GM13977 (cell line): ENCODE data around the gene DDX4.

Experiments
- DNase-seq: peaks from one replicate; pipeline ENCODE4 v3.0.0; 2012; ENCODE audit warnings: low spot score
- in situ Hi-C: fragments of 300-500 bp; cut with MboI; formaldehyde crosslinking; loops from one replicate; pipeline ENCODE4 v1.12.0; 2022; ENCODE audit warnings: low sequenced_read_pairs, low pct_unique_long_range_greater_than_20kb, mixed read lengths, inconsistent platforms; ENCODE audit not compliant: unreplicated experiment
- TF ChIP-seq, protein P1 (sequence below): IDR thresholded peaks from 2 replicates; pipeline ENCODE4 v1.5.1; 2012; ENCODE audit warnings: mild to moderate bottlenecking, control low read depth; ENCODE audit not compliant: insufficient read depth; ENCODE audit errors: extremely low read depth, missing control alignments

The DDX4 gene

GRCh38 chr5:55699041-55699688, 38.7 kb upstream of the DDX4 start:
- in situ Hi-C loops, result loop anchor here (25.0 kb wide), 1 partner anchor 287 kb away; no protein-coding TSS in a partner anchor
- no peak for DNase-seq
- TF ChIP-seq, protein P1, sequence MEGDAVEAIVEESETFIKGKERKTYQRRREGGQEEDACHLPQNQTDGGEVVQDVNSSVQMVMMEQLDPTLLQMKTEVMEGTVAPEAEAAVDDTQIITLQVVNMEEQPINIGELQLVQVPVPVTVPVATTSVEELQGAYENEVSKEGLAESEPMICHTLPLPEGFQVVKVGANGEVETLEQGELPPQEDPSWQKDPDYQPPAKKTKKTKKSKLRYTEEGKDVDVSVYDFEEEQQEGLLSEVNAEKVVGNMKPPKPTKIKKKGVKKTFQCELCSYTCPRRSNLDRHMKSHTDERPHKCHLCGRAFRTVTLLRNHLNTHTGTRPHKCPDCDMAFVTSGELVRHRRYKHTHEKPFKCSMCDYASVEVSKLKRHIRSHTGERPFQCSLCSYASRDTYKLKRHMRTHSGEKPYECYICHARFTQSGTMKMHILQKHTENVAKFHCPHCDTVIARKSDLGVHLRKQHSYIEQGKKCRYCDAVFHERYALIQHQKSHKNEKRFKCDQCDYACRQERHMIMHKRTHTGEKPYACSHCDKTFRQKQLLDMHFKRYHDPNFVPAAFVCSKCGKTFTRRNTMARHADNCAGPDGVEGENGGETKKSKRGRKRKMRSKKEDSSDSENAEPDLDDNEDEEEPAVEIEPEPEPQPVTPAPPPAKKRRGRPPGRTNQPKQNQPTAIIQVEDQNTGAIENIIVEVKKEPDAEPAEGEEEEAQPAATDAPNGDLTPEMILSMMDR, result no peak

DNA sequence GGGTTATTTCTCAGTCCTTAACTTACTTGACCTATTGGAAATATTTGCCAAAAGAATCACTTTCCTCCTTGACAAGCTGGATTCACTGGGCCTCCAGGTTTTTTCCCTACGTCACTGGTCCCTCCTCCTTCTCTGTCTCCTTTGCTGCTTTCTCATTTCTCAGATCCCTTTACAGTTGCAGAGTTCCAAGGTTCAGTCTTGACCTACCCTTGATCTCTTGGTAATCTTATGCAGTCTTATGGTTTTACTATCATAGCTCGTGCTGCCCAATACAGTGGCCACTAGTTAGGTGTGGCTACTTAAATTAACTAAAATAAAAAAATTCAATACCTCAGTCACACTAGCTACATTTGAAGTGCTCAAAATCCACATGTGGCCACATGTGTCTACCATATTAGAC, 37.1 kb upstream of the DDX4 start:
- TF ChIP-seq, protein P1, result no peak
- no peak for DNase-seq
- in situ Hi-C loops, result no loop called here

- in situ Hi-C loops, result no loop called here
- TF ChIP-seq, protein P1, result no peak
- no peak for DNase-seq
Measured at GRCh38 chr5:55701462-55702103, 36.3 kb upstream of the DDX4 start.

DNA sequence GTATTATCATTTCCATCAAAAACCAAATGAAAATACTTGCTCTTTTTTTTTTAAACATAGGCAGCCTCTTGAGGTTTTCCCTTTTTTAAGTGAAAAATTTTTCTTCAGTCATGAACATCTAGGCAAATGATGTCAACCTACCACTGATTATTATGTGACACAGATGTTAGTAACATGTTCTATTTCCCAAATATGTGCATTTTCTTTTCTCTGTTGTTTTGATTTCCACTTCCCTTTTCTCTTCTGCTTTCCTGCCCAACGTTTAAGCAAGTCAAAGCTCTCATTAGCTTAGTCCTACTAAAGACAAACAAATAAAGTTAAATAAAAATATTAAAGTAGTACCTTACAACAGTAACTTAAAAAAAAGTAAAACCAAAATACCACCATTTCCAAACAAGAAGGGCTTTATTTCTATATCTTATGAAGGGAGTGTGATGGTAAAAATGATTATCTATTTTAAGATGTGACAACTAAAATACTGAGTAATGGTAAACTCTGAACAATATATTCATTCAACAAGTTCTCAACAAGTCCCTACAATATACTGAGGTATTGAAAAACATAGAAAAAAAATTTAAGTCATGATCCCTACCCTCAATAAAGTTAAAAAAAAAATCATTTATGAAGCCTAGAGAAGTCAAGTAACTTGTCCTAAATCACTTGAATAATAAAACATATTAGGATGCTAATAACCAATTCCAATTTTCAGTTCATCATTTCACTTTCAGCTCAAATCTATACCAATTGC, 35.1 kb upstream of the DDX4 start:
- no peak for DNase-seq

DNA sequence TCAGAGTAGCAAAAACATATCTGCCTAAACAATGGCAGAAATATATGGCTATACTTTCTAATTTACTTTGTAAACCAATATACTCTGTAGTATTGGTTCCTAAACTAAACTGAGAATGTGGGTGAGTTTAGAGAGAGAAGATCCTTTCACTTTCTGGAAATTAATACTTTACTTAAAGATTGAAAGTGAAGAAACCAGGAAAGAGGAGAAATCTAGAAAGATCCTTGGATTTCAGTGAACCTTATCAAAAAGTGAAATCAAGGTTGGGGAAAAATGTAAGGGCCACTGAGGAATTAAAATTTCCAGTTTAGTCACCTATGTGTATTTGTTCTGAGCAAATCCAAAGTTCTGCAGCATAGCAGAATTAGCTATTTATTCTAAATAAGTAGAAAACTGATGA, 31.6 kb upstream of the DDX4 start:
- no peak for DNase-seq
- in situ Hi-C loops, result no loop called here
- TF ChIP-seq, protein P1, result no peak

More for the DNA sequence above, 35.1 kb upstream of the DDX4 start:
- in situ Hi-C loops, result no loop called here
- TF ChIP-seq, protein P1, result no peak

DNA sequence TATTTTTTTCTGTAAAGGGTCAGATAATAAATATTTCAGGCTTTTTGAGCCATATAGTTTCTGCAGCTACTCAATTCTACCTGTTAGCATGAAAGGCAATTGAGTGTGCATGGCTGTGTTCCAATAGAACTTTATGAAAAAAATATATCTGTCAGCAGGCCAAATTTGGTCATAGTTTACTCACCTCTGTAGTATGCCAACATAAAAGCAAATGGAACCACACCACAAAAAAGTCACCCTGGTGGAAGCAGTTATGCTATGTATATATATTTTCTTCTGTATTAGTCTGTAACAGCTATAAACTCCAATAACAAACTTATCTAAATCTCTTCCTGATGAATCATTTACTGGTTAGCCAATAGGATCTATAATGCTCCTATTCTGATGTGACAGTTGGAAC, 29.1 kb upstream of the DDX4 start:
- TF ChIP-seq, protein P1, result no peak
- in situ Hi-C loops, result no loop called here
- no peak for DNase-seq
